K562 (cell line): ENCODE results near the gene ABR. TPM values are rescaled to one million over a fixed set of nuclear protein-coding genes. Genes with fewer than 3 reads are reported as not detected.

Experiments
- ATAC-seq: fragments of 200-7000 bp; cut with Tn5 transposase; 3 replicates; pipeline ENCODE4 v1.9.1; 2020; ENCODE audit warnings: moderate library complexity
- BruUV-seq: library from RNA; stranded (reverse); fragments of 400-500 nt; replicated peaks from 2 replicates; lab custom pipeline; 2021; lab: Mats Ljungman, UMichigan
- CTCF ChIA-PET: fragments of 300-600 bp; formaldehyde crosslinking; extraction: SDS; loops from one replicate; lab custom pipeline; 2021; ENCODE audit warnings: low intra/inter-chr PET ratio; lab: Yijun Ruan, JAX
- POLR2A ChIA-PET: fragments of 300-600, 350-650 bp; sonication (Branson Sonifier 250); formaldehyde crosslinking; extraction: SDS; loops from one replicate; lab custom pipeline; 2021; ENCODE audit warnings: antibody characterized with exemption, inconsistent platforms; lab: Yijun Ruan, JAX
- DNase-seq, 4 experiments: peaks; one replicate each; pipeline versions ENCODE4 v3.0.0 to v3.0.0-alpha.2; 2011 to 2018; ENCODE audit warnings: low spot score in 3 of 4, mixed read lengths in 3 of 4; ENCODE audit errors: extremely low read depth in 1 of 4
- FAIRE-seq: peaks from 2 replicates; lab custom pipeline; 2011; peaks lifted over from hg19 to GRCh38; lab: Jason Lieb, UNC
- H2AFZ ChIP-seq: 2 replicates; pipeline ENCODE4 v1.6.0; 2011; ENCODE audit warnings: low read depth, low read length, control low read depth, inconsistent platforms
- H3K27ac ChIP-seq: fragments of 200-600 bp; 3 replicates; pipeline ENCODE4 v1.8.0; 2011; ENCODE audit warnings: low read depth, mild to moderate bottlenecking, control low read depth, inconsistent platforms, low read length, moderate library complexity, mixed read lengths; ENCODE audit errors: extremely low read depth
- H3K27me3 ChIP-seq, 2 experiments: fragments of 300-600 bp in 1 of 2; 2 replicates in 1 of 2; 3 replicates in 1 of 2; pipeline versions ENCODE4 v1.6.0 to v1.8.0; 2011; ENCODE audit warnings: inconsistent platforms in 2 of 2, low read length in 2 of 2, mild to moderate bottlenecking in 1 of 2, mixed read lengths in 1 of 2, moderate library complexity in 1 of 2; ENCODE audit not compliant: control insufficient read depth in 2 of 2, insufficient read depth in 2 of 2
- H3K36me3 ChIP-seq: fragments of 300-600 bp; 3 replicates; pipeline ENCODE4 v1.8.0; 2011; ENCODE audit warnings: mild to moderate bottlenecking, low read length, inconsistent platforms; ENCODE audit not compliant: control insufficient read depth, insufficient read depth
- H3K4me1 ChIP-seq, 2 experiments: fragments of 200-600 bp in 1 of 2; replicated peaks in 1 of 2; 2 replicates in 1 of 2; 3 replicates in 1 of 2; pipeline versions ENCODE4 v1.5.1 to v1.8.0; 2011; ENCODE audit warnings: inconsistent platforms in 2 of 2, low read length in 2 of 2, mild to moderate bottlenecking in 1 of 2, mixed read lengths in 1 of 2, moderate library complexity in 1 of 2; ENCODE audit not compliant: control insufficient read depth in 2 of 2, insufficient read depth in 2 of 2
- H3K4me2 ChIP-seq: 2 replicates; pipeline ENCODE4 v1.6.1; 2011; ENCODE audit warnings: low read length, control low read depth, inconsistent platforms, mixed read lengths; ENCODE audit not compliant: insufficient read depth
- H3K4me3 ChIP-seq: fragments of 200-600 bp; sonication (generic), shearing (Covaris generic); 2 replicates; pipeline ENCODE4 v1.5.1; 2016; ENCODE audit warnings: control low read depth, inconsistent platforms
- H3K79me2 ChIP-seq: fragments of 200-600 bp; 3 replicates; pipeline ENCODE4 v1.8.0; 2011; ENCODE audit warnings: low read length, inconsistent platforms; ENCODE audit not compliant: control insufficient read depth, insufficient read depth
- H3K9ac ChIP-seq, 2 experiments: 2 replicates each; pipeline versions ENCODE4 v1.6.0 to v1.6.1; 2011; ENCODE audit warnings: low read depth in 2 of 2, low read length in 2 of 2, control low read depth in 1 of 2, inconsistent platforms in 1 of 2, mild to moderate bottlenecking in 1 of 2, mixed read lengths in 1 of 2; ENCODE audit not compliant: insufficient read depth in 1 of 2
- H3K9me1 ChIP-seq: one replicate; pipeline ENCODE4 v1.6.0; 2011; ENCODE audit warnings: inconsistent platforms, mild to moderate bottlenecking, low read length, moderate library complexity; ENCODE audit not compliant: control insufficient read depth, insufficient read depth
- H3K9me3 ChIP-seq: replicated peaks from 2 replicates; pipeline ENCODE4 v1.5.1; 2011; ENCODE audit warnings: low read depth, low read length, inconsistent platforms; ENCODE audit not compliant: control insufficient read depth, insufficient read depth
- H4K20me1 ChIP-seq: replicated peaks from 2 replicates; pipeline ENCODE4 v1.6.1; 2011; ENCODE audit warnings: low read length, inconsistent platforms, mixed read lengths; ENCODE audit not compliant: control insufficient read depth, insufficient read depth
- CHD1 ChIP-seq: fragments of 200-600 bp; sonication (generic); IDR thresholded peaks from one replicate; pipeline ENCODE4 v1.6.1; 2012; ENCODE audit warnings: mild to moderate bottlenecking, moderate library complexity, low read length, inconsistent platforms
- E2F8 ChIP-seq: fragments of 450-650 bp; IDR thresholded peaks from 2 replicates; pipeline ENCODE4 v1.7.1; 2018; ENCODE audit warnings: mild to moderate bottlenecking, low read depth; ENCODE audit not compliant: partially characterized antibody
- ETV1 ChIP-seq: fragments of 450-650 bp; conservative IDR thresholded peaks from 2 replicates; pipeline ENCODE4 v1.6.1; 2016; ENCODE audit warnings: missing genetic modification characterization, control low read depth, low read depth, missing compliant biosample characterization
- FOXP4 ChIP-seq: sonication (generic); formaldehyde crosslinking; IDR thresholded peaks from 2 replicates; pipeline ENCODE4 v1.8.0; 2022; ENCODE audit warnings: mild to moderate bottlenecking, missing genetic modification reagents, borderline replicate concordance
- SMAD2 ChIP-seq: fragments of 150-350 bp; IDR thresholded peaks from 2 replicates; pipeline ENCODE4 v1.6.1; 2014; ENCODE audit warnings: low read depth, mild to moderate bottlenecking, low read length
- SRSF9 ChIP-seq: fragments of 200-400 bp; formaldehyde crosslinking; IDR thresholded peaks from 2 replicates; pipeline ENCODE4 v1.6.1; 2017; ENCODE audit warnings: low read depth, low read length, borderline replicate concordance
- TFE3 ChIP-seq: fragments of 450-650 bp; formaldehyde crosslinking; IDR thresholded peaks from 2 replicates; pipeline ENCODE4 v1.4.0; 2020; ENCODE audit warnings: mild to moderate bottlenecking, mixed read lengths
- ZNF445 ChIP-seq: fragments of 250-450 bp; sonication (Bioruptor Pico); IDR thresholded peaks from 2 replicates; pipeline ENCODE4 v1.4.0; 2020; ENCODE audit warnings: low read depth, mild to moderate bottlenecking, moderate library complexity
- WGBS: fragments of 100-300 bp; shearing (Covaris generic); methylation state at CpG from one replicate; pipeline ENCODE4 v1.1.6; 2016; ENCODE audit warnings: low coverage, mixed read lengths; ENCODE audit not compliant: insufficient coverage; ENCODE audit errors: missing lambda C conversion rate; 5-methylcytosine and 5-hydroxymethylcytosine counted together
- in situ Hi-C: fragments of 300-500 bp; cut with MboI; formaldehyde crosslinking; loops from 4 replicates; pipeline ENCODE4 v1.15.0; 2018; ENCODE audit warnings: inconsistent platforms, mixed read lengths
- intact Hi-C: fragments of 100-400 bp; cut with micrococcal nuclease; formaldehyde crosslinking; loops from 2 replicates; pipeline ENCODE4 v1.14.2; 2022
- polyA plus RNA-seq, 8 experiments: library from polyadenylated mRNA; depleted of rRNA in 4 of 8; stranded (reverse) in 5 of 8; unstranded in 3 of 8; fragments of >200 nt; fragmentation: Nextera tagmentation in 2 of 8; fragmentation: Illumina TruSeq in 1 of 8; extraction: Ambion mirVana in 2 of 8; extraction: Trizol in 1 of 8; gene quantifications; 2 replicates each; pipeline versions ENCODE4 v1.2.1 to v1.2.3, GENCODE V29; 2011 to 2014; ENCODE audit warnings: inconsistent platforms in 1 of 8, missing spikeins in 1 of 8
- total RNA-seq, 7 experiments: library from RNA; depleted of rRNA in 6 of 7; stranded (reverse); fragments of >200 nt in 6 of 7; fragmentation: Illumina TruSeq in 2 of 7; extraction: Trizol in 2 of 7; gene quantifications; 2 replicates each; pipeline versions ENCODE4 v1.2.1 to v1.2.3, GENCODE V29; 2011 to 2021; ENCODE audit warnings: low replicate concordance in 1 of 7

The ABR gene
- total and polyA plus RNA-seq, 9 of the 15 experiments (the other 6 are each of a cell fraction or from before 2014, with no cell fraction given): 0.07 to 1.6 (median 0.37) TPM; not detected in 1

GRCh38 chr17:992933-993332 lies 186.8 kb downstream of the ABR start:
- intact Hi-C loops (no loop called here), in situ Hi-C loops (no loop called here)
- Histone ChIP-seq H3K36me3 (peaks cover under 1% of the 10 kb centered on the region; the same call in 1 of the 3 replicates), H3K79me2 (peaks cover 10% of the 10 kb centered on the region), H3K4me3 (no peak overlapping the region), H3K4me2 (no peak overlapping the region), H3K27ac (no peak overlapping the region), H2AFZ (no peak overlapping the region), H3K9me3 (no peaks in the 10 kb centered on the region), H3K9ac (no peak overlapping the region), H3K27me3 (peaks cover 0 to 6% of the 10 kb centered on the region in 2 experiments; a peak in 3 of 5 replicates), H3K9me1 (no peaks in the 10 kb centered on the region), H4K20me1 (no peaks in the 10 kb centered on the region), H3K4me1 (peaks cover 2 to 4% of the 10 kb centered on the region in 2 experiments; a peak in 3 of 5 replicates)
- TF ChIP-seq SMAD2 (no peak), TFE3 (CRISPR knock-in tag) (no peak), ZNF445 (CRISPR knock-in tag) (no peak), ETV1 (tag) (no peak), FOXP4 (CRISPR knock-in tag) (no peak), CHD1 (no peak), SRSF9 (no peak), E2F8 (no peak)
- POLR2A ChIA-PET: no interaction called here
- DNase-seq: no peak
- BruUV-seq: no TSS peak
- CTCF ChIA-PET: interaction anchor here (1.0 kb wide), 1 partner anchor 12 kb away, joined by 3 read pairs; no protein-coding TSS in a partner anchor
- no peak for FAIRE-seq
- WGBS: 32% methylated on average over 2 of the region's 13 CpGs
- no peak for ATAC-seq
